Spleen (tissue), 7 donors: Measurements from ENCODE around the gene KCNT1.

Experiments used
- POLR2A ChIP-seq, 3 donors: fragments of 450-650 bp; IDR thresholded peaks; one replicate each; pipeline ENCODE4 v1.5.1; 2017; ENCODE audit warnings: antibody characterized with exemption in 3 of 3, mild to moderate bottlenecking in 1 of 3
- POLR2AphosphoS5 ChIP-seq, 3 donors: sonication (generic); formaldehyde crosslinking; IDR thresholded peaks; one replicate each; pipeline ENCODE4 v1.5.1; 2017; ENCODE audit warnings: antibody characterized with exemption in 3 of 3
- TF ChIP-seq, protein P1 (sequence below), 11 experiments: fragments of 200-600 bp in 7 of 11; fragments of 450-650 bp in 4 of 11; sonication (generic) in 4 of 11; IDR thresholded peaks in 8 of 11; conservative IDR thresholded peaks in 3 of 11; 1 replicate in 7 of 11; 2 replicates in 4 of 11; pipeline versions ENCODE4 v1.4.0 to v1.8.0; 2016 to 2021; ENCODE audit warnings: antibody characterized with exemption in 11 of 11, inconsistent platforms in 4 of 11, mild to moderate bottlenecking in 1 of 11
- donor health status: DM: no; HTN: no; CAD: no; lungs with moderate emphysema.
- donor health status: DM: no; HTN: no; CAD: no.
- donor health status: DM: no; HTN: no; CAD: no.

DNA sequence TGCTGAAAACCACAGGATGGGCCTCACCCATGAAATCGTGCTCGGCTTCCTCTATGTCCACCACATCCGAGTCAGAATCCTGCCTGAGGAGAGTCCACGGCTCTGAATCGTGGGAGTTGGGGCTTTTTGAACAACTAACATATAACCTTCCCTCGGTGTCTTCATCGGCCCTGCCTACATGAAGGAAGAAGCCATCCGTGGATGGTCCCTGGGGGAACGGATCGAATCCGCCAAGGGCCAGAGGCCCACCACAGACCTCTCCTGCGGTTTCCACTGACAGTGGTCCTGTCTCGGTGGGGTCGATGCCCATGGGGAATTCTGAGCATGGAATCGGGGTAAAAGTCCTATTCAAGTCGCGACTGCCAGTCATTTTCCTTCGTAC is 120.4 kb downstream of the KCNT1 start:
- TF ChIP-seq, protein P1, sequence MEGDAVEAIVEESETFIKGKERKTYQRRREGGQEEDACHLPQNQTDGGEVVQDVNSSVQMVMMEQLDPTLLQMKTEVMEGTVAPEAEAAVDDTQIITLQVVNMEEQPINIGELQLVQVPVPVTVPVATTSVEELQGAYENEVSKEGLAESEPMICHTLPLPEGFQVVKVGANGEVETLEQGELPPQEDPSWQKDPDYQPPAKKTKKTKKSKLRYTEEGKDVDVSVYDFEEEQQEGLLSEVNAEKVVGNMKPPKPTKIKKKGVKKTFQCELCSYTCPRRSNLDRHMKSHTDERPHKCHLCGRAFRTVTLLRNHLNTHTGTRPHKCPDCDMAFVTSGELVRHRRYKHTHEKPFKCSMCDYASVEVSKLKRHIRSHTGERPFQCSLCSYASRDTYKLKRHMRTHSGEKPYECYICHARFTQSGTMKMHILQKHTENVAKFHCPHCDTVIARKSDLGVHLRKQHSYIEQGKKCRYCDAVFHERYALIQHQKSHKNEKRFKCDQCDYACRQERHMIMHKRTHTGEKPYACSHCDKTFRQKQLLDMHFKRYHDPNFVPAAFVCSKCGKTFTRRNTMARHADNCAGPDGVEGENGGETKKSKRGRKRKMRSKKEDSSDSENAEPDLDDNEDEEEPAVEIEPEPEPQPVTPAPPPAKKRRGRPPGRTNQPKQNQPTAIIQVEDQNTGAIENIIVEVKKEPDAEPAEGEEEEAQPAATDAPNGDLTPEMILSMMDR (IDR thresholded peaks at IDR 0.05 in 8 of 11, conservative IDR thresholded peaks at IDR 0.05 in 3 of 11), result no peak
- TF ChIP-seq POLR2A (IDR thresholded peaks at IDR 0.05) (no peak), POLR2AphosphoS5 (IDR thresholded peaks at IDR 0.05) (no peak)
